HEK293 (cell line): Measurements from ENCODE around the gene GNG7.
A peak's percentile ranks its signal among the peaks of the same experiment; 100 is the strongest.

ENCODE experiments used
- CTCF ChIA-PET: fragments of 350-600 bp; formaldehyde crosslinking; extraction: SDS; loops from one replicate; lab custom pipeline; 2021; ENCODE audit warnings: antibody characterized with exemption; lab: Yijun Ruan, JAX
- POLR2A ChIA-PET: fragments of 300-600 bp; formaldehyde crosslinking; extraction: SDS; loops from one replicate; lab custom pipeline; 2020; ENCODE audit warnings: antibody characterized with exemption, inconsistent platforms; lab: Yijun Ruan, JAX
- H3K27ac ChIP-seq: fragments of 200-500 bp; sonication (Bioruptor generic); 2 replicates; pipeline ENCODE4 v1.5.1; 2014; ENCODE audit warnings: low read depth, low read length, control low read depth, inconsistent platforms; ENCODE audit errors: extremely low read depth
- H3K36me3 ChIP-seq, 2 experiments: fragments of 200-500 bp in 1 of 2; sonication (Bioruptor generic) in 1 of 2; 1 replicate in 1 of 2; 2 replicates in 1 of 2; pipeline ENCODE4 v1.5.1; 2014 to 2017; ENCODE audit warnings: inconsistent platforms in 2 of 2, low read length in 2 of 2; ENCODE audit not compliant: control insufficient read depth in 2 of 2, insufficient read depth in 1 of 2
- H3K4me1 ChIP-seq: fragments of 200-500 bp; sonication (Bioruptor generic); 2 replicates; pipeline ENCODE4 v1.5.1; 2014; ENCODE audit warnings: mild to moderate bottlenecking, low read length, inconsistent platforms; ENCODE audit not compliant: control insufficient read depth, insufficient read depth
- H3K4me3 ChIP-seq: 2 replicates; pipeline ENCODE4 v1.5.1; 2011; ENCODE audit warnings: low read depth, mild to moderate bottlenecking, control low read depth, low read length, moderate library complexity
- H3K9me3 ChIP-seq: fragments of 200-500 bp; sonication (Bioruptor generic); 2 replicates; pipeline ENCODE4 v1.5.1; 2014; ENCODE audit warnings: low read depth, low read length, inconsistent platforms; ENCODE audit not compliant: control insufficient read depth, insufficient read depth
- EGR2 ChIP-seq: fragments of 450-650 bp; formaldehyde crosslinking; IDR thresholded peaks from 2 replicates; pipeline ENCODE4 v1.5.1; 2016; ENCODE audit warnings: low read depth, missing biosample characterization, missing genetic modification characterization
- PRDM10 ChIP-seq: fragments of 450-650 bp; formaldehyde crosslinking; IDR thresholded peaks from 2 replicates; pipeline ENCODE4 v1.5.1; 2016; ENCODE audit warnings: missing biosample characterization, missing genetic modification characterization
- SP3 ChIP-seq: fragments of 450-650 bp; formaldehyde crosslinking; IDR thresholded peaks from 2 replicates; pipeline ENCODE4 v1.5.1; 2016; ENCODE audit warnings: missing biosample characterization, missing genetic modification characterization
- SP7 ChIP-seq: fragments of 450-650 bp; formaldehyde crosslinking; IDR thresholded peaks from 2 replicates; pipeline ENCODE4 v1.5.1; 2016; ENCODE audit warnings: missing biosample characterization, missing genetic modification characterization
- ZBTB1 ChIP-seq: fragments of 450-650 bp; formaldehyde crosslinking; IDR thresholded peaks from 2 replicates; pipeline ENCODE4 v1.5.1; 2016; ENCODE audit warnings: missing biosample characterization, missing genetic modification characterization
- ZBTB44 ChIP-seq: fragments of 450-650 bp; IDR thresholded peaks from 2 replicates; pipeline ENCODE4 v1.5.1; 2018; ENCODE audit warnings: missing biosample characterization, mild to moderate bottlenecking, missing genetic modification characterization
- ZFHX2 ChIP-seq: fragments of 450-650 bp; formaldehyde crosslinking; conservative IDR thresholded peaks from 2 replicates; pipeline ENCODE4 v1.5.1; 2016; ENCODE audit warnings: missing biosample characterization, missing genetic modification characterization
- ZNF114 ChIP-seq: fragments of 450-650 bp; formaldehyde crosslinking; IDR thresholded peaks from 2 replicates; pipeline ENCODE4 v1.5.0; 2017; ENCODE audit warnings: missing biosample characterization, missing genetic modification characterization
- ZNF121 ChIP-seq: fragments of 450-650 bp; formaldehyde crosslinking; IDR thresholded peaks from 2 replicates; pipeline ENCODE4 v1.5.1; 2016; ENCODE audit warnings: missing biosample characterization, missing genetic modification characterization
- ZNF311 ChIP-seq: fragments of 450-650 bp; formaldehyde crosslinking; IDR thresholded peaks from 2 replicates; pipeline ENCODE4 v1.5.1; 2017; ENCODE audit warnings: missing biosample characterization, missing genetic modification characterization, borderline replicate concordance
- ZNF473 ChIP-seq: fragments of 450-650 bp; formaldehyde crosslinking; IDR thresholded peaks from 2 replicates; pipeline ENCODE4 v1.5.1; 2017; ENCODE audit warnings: missing biosample characterization, missing genetic modification characterization
- ZNF555 ChIP-seq: fragments of 450-650 bp; formaldehyde crosslinking; conservative IDR thresholded peaks from 2 replicates; pipeline ENCODE4 v1.5.1; 2017; ENCODE audit warnings: missing biosample characterization, mild to moderate bottlenecking, missing genetic modification characterization, inconsistent platforms
- ZNF664 ChIP-seq: fragments of 450-650 bp; formaldehyde crosslinking; IDR thresholded peaks from 2 replicates; pipeline ENCODE4 v1.5.1; 2016; ENCODE audit warnings: missing biosample characterization, missing genetic modification characterization
- TF ChIP-seq, protein P1 (sequence below): fragments of 450-650 bp; formaldehyde crosslinking; IDR thresholded peaks from 2 replicates; pipeline ENCODE4 v1.5.1; 2017; ENCODE audit warnings: missing biosample characterization, missing genetic modification characterization
- TF ChIP-seq, protein P2 (sequence below): fragments of 450-650 bp; formaldehyde crosslinking; IDR thresholded peaks from 2 replicates; pipeline ENCODE4 v1.5.1; 2016; ENCODE audit warnings: missing biosample characterization, missing genetic modification characterization
- TF ChIP-seq, protein P3 (sequence below): fragments of 450-650 bp; formaldehyde crosslinking; IDR thresholded peaks from 2 replicates; pipeline ENCODE4 v1.5.1; 2016; ENCODE audit warnings: missing biosample characterization, missing genetic modification characterization

GNG7 gene

GRCh38 chr19:2618611-2619010, 83.9 kb downstream of the GNG7 start:
- H3K4me3 ChIP-seq = no peak overlapping the region
- H3K36me3 ChIP-seq = no peaks in the 10 kb centered on the region
- no peak for TF ChIP-seq SP7
- TF ChIP-seq PRDM10 (tag by site-specific recombination) = no peak
- TF ChIP-seq ZFHX2 (tag by site-specific recombination) = peak; percentile 56
- TF ChIP-seq, protein P1, sequence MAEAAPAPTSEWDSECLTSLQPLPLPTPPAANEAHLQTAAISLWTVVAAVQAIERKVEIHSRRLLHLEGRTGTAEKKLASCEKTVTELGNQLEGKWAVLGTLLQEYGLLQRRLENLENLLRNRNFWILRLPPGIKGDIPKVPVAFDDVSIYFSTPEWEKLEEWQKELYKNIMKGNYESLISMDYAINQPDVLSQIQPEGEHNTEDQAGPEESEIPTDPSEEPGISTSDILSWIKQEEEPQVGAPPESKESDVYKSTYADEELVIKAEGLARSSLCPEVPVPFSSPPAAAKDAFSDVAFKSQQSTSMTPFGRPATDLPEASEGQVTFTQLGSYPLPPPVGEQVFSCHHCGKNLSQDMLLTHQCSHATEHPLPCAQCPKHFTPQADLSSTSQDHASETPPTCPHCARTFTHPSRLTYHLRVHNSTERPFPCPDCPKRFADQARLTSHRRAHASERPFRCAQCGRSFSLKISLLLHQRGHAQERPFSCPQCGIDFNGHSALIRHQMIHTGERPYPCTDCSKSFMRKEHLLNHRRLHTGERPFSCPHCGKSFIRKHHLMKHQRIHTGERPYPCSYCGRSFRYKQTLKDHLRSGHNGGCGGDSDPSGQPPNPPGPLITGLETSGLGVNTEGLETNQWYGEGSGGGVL = no peak
- TF ChIP-seq EGR2 (tag by site-specific recombination) = 0 out of 2 replicates have a peak, but pooled peaks have one; percentile 20
- H3K9me3 ChIP-seq = no peaks in the 10 kb centered on the region
- H3K27ac ChIP-seq = no peak overlapping the region
- POLR2A ChIA-PET = interaction anchor here (0.7 to 4.6 kb wide), 3 partner anchors 112 to 467 kb away, joined by 3 to 31 read pairs (median 3); partner anchors contain the start of genes AP3D1 and GADD45B
- CTCF ChIA-PET = interaction anchor here (0.6 to 1.4 kb wide), 5 partner anchors 9 to 357 kb away, joined by 3 to 5 read pairs (median 3); no protein-coding TSS in a partner anchor
- no peaks in the 10 kb centered on the region for H3K4me1 ChIP-seq

DNA sequence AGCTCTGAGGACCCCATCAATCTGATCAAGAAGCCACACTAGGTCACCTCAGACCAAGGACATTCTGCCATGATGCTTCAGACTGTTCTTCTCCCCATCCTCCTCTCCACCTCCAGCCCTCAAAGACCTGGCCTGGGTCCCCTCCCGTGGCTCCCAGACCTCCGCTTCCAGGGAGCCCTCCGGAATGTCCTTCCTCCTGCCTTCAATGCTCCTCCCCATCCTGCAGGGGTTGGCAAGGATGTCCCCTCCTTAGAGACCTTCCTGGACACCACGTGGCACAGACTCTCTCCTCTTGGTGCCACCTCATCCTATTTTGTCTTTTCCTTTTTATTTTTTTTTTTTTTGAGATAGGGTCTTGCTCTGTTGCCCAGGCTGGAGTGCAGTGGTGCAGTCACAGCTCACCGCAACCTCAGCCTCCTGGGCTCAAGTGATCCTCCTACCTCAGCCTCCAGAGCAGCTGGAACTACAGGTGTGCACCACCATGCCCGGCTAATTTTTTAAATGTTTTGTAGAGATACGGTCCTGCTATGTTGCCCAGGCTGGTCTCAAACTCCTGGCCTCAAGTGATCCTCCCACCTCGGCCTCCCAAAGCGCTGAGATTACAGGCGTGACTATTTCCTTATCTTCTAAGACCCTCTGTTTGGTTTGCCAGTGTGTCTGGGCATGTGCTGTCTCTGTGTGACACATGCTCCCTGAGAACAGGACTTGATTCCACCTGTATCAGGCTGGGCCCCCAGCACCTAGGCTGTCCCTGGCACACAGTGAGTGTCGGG, 84.9 kb downstream of the GNG7 start:
- peak; percentile 29; the same call in 1 of the 2 replicates for TF ChIP-seq ZNF121
- TF ChIP-seq ZNF311 (tag by site-specific recombination) = no peak
- Histone ChIP-seq H3K9me3 (no peaks in the 10 kb centered on the region), H3K4me1 (no peaks in the 10 kb centered on the region), H3K4me3 (no peak overlapping the region), H3K27ac (no peak overlapping the region), H3K36me3 (no peaks in the 10 kb centered on the region)
- POLR2A ChIA-PET = interaction anchor here (2.0 to 4.6 kb wide), 2 partner anchors 142 kb away, joined by 13 to 31 read pairs; partner anchors contain the start of gene GADD45B
- CTCF ChIA-PET = interaction anchor here (1.1 to 1.9 kb wide), 4 partner anchors 13 to 356 kb away, joined by 3 to 19 read pairs (median 4); no protein-coding TSS in a partner anchor

DNA sequence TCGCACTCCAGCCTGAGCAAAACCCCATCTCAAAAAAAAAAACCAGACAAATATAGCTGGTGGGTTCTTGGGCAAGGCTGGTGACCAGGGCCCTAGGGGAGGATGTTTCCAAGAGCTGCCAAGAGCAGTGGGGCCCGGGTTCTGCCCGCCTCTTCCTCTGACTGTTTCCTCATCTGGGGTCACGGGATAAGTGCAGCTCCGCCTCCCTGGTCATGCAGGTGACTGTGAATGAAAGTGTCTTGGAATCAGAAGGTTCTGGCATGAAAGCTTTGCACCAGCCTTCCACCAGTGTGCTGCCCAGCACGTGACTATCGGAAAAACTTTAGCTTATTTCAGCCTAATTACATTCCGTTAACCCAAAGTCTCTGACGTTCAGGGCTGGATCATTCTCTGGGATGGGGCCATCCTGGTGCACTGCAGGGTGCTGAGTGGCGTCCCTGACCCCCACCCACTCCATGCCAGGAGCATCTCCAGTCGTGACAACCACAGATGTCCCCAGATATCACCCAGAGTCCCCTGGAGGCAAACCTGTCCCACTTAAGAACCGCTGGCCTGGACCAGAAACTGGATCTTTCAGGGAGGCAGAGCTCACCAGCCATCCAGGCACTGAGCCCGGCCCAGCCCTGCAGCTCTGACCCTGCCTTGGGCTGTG, 85.6 kb downstream of the GNG7 start:
- Histone ChIP-seq H3K4me3 (no peak overlapping the region), H3K9me3 (no peaks in the 10 kb centered on the region), H3K36me3 (no peaks in the 10 kb centered on the region), H3K4me1 (no peaks in the 10 kb centered on the region), H3K27ac (no peak overlapping the region)
- CTCF ChIA-PET = interaction anchor here (0.5 to 1.9 kb wide), 4 partner anchors 13 to 94 kb away, joined by 3 to 19 read pairs (median 4); no protein-coding TSS in a partner anchor
- POLR2A ChIA-PET = interaction anchor here (2.0 kb wide), 1 partner anchor 141 kb away, joined by 13 read pairs; the partner anchor contains the start of gene GADD45B
- no peak for TF ChIP-seq ZNF555 (tag by site-specific recombination)
- TF ChIP-seq ZBTB44 (tag by site-specific recombination) = no peak
- TF ChIP-seq, protein P2, sequence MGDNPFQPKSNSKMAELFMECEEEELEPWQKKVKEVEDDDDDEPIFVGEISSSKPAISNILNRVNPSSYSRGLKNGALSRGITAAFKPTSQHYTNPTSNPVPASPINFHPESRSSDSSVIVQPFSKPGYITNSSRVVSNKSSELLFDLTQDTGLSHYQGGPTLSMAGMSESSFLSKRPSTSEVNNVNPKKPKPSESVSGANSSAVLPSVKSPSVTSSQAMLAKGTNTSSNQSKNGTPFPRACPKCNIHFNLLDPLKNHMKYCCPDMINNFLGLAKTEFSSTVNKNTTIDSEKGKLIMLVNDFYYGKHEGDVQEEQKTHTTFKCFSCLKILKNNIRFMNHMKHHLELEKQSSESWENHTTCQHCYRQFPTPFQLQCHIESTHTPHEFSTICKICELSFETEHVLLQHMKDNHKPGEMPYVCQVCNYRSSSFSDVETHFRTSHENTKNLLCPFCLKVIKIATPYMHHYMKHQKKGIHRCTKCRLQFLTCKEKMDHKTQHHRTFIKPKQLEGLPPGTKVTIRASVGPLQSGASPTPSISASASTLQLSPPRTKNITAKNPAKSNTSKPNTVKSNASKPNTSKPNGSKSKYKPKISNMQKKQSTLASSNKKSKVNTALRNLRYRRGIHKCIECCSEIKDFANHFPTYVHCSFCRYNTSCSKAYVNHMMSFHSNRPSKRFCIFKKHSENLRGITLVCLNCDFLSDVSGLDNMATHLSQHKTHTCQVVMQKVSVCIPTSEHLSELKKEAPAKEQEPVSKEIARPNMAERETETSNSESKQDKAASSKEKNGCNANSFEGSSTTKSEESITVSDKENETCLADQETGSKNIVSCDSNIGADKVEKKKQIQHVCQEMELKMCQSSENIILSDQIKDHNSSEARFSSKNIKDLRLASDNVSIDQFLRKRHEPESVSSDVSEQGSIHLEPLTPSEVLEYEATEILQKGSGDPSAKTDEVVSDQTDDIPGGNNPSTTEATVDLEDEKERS = no peak
- TF ChIP-seq ZNF664 = no peak
- no peak for TF ChIP-seq ZNF114 (tag by site-specific recombination)
- TF ChIP-seq SP3 = no peak
- TF ChIP-seq ZBTB1 = no peak
- TF ChIP-seq ZNF473 (tag by site-specific recombination) = no peak
- TF ChIP-seq, protein P3, sequence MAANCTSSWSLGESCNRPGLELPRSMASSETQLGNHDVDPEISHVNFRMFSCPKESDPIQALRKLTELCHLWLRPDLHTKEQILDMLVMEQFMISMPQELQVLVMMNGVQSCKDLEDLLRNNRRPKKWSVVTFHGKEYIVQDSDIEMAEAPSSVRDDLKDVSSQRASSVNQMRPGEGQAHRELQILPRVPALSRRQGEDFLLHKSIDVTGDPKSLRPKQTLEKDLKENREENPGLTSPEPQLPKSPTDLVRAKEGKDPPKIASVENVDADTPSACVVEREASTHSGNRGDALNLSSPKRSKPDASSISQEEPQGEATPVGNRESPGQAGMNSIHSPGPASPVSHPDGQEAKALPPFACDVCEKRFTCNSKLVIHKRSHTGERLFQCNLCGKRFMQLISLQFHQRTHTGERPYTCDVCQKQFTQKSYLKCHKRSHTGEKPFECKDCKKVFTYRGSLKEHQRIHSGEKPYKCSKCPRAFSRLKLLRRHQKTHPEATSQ (tag by site-specific recombination) = no peak
- no peak for TF ChIP-seq ZFHX2 (tag by site-specific recombination)
